GM21576 (cell line): ENCODE measurements around the gene GARS1.
"Not testable (repeated sequence)": the region's sequence is repeated elsewhere in the genome, so short reads cannot be mapped to it uniquely, and the experiment has no call there.

Source experiments
- ATAC-seq: cut with Tn5 transposase; IDR thresholded peaks from one replicate; pipeline ENCODE4 v1.9.1; 2021; ENCODE audit warnings: mild to moderate bottlenecking, moderate library complexity; ENCODE audit not compliant: unreplicated experiment

Gene GARS1

DNA sequence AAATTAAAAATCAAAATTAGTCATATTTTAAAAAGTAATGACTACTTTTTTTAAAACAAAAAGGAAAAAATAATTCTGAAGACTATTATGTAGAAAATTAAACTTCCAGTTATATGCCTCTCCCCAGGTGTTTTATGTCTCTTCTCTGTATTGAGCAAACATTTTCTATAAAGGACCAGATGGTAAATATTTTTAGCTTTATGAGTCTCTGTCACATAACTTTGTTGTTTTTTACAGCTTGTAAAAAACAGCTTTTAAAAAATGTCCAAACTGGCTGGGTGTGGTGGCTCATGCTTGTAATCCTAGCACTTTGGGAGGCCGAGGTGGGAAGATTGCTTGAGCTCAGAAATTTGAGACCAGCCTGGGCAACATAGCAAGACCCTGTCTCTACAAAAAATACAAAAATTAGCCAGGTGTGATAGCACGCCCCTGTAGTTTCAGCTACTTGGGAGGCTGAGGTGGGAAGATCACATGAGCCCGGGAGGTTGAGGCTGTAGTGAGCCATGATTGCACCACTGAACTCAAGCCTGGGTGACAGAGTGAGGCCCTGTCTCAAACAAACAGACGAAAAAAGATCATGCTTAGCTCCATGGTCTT is 23.5 kb downstream of the GARS1 start:
- no peak for ATAC-seq

- ATAC-seq = no peak
These were observed 24.3 kb downstream of the GARS1 start for GRCh38 chr7:30618961-30619360.

- no peak for ATAC-seq
These were observed 30.6 kb downstream of the GARS1 start for GRCh38 chr7:30625283-30625682.

GRCh38 chr7:30627026-30627425 is 32.3 kb downstream of the GARS1 start:
- no peak for ATAC-seq

- ATAC-seq = peak; percentile 42
These were observed 36.3 kb downstream of the GARS1 start for GRCh38 chr7:30630986-30631385.

DNA sequence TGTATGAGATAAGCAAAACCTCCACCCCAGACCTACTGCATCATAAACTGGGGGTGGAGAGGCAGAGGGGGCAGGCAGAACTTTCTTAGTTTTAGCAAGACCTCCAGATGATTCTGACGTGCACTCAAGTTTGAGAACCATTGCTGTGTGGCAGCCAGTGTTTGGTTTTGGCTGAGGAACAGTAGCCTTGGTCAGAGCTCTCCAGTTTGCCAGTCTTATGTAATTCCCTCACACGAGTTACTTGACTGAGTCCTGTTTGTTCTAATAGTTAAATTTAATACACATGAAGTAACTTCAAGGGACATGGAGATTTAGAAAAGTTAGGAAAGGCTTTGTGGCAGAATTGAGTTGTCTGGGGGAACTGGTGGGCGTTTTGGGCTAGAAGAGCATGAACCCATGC is 38.5 kb downstream of the GARS1 start:
- no peak for ATAC-seq

DNA sequence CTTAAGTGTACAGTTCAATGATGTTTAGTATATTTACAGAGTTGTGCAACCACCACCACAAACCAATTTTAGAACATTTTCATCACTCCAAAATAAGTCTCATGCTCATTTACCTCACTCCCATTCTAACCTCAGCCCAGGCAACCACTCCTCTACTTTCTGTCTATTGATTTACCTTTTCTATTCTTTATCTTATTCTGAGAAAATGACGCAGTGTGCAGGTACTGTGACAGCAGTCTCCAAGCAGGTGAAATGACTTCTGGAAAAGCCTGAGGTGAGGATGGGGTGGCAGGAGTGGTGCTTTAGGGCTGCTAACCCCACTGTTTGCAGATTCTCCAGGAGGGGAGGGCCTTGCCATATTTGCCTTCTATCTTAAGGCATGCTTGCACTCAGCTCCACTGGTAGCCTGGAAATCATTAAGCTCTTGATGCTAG is 39.5 kb downstream of the GARS1 start:
- no peak for ATAC-seq

- no peak for ATAC-seq
These were observed 40.0 kb downstream of the GARS1 start for GRCh38 chr7:30634634-30635201.

GRCh38 chr7:30635798-30636197 is 41.1 kb downstream of the GARS1 start:
- no peak for ATAC-seq

DNA sequence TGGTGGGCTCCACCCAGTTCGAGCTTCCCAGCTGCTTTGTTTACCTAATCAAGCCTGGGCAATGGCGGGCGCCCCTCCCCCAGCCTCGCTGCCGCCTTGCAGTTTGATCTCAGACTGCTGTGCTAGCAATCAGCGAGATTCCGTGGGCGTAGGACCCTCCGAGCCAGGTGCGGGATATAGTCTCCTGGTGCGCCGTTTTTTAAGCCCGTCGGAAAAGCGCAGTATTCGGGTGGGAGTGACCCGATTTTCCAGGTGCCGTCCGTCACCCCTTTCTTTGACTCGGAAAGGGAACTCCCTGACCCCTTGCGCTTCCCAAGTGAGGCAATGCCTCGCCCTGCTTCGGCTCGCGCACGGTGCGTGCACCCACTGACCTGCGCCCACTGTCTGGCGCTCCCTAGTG is 47.6 kb downstream of the GARS1 start:
- ATAC-seq = not testable (repeated sequence)

GRCh38 chr7:30642789-30643188 is 48.1 kb downstream of the GARS1 start:
- ATAC-seq = no peak

DNA sequence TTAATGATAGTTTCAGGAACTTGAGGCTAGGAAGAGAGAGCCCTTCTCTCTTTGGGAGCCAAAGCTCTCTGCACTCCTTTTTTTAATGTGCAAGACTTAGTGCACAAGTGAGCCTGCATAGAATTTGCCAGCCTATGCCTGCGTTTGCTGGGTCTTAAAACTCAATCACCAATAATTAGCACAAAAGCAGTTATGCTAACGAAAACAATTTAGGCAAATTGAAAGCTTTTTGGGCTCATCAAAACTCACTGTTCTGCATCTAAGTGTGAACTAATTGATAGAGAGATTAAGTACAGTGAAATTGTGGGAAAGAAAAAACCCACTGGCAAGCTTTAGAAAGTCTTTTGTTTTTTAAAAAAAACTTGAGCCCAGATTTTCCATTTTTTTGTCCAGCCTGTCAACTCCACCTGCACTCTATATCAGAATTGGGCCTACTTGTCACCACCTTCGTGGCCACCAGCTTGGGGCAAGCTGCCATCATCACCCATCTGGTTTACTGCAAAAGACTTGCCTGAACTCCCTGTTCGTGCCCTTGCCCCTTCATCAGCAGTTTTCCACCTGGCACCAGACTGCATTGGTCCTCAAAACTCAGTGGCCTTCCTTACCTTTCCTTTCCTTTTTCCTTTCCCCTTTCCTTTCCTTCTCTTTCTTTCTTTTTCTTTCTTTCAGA is 49.7 kb downstream of the GARS1 start:
- no peak for ATAC-seq

- ATAC-seq = no peak
These were observed 51.0 kb downstream of the GARS1 start for GRCh38 chr7:30645661-30646060.

- no peak for ATAC-seq
These were observed 51.5 kb downstream of the GARS1 start for GRCh38 chr7:30646154-30646553.

- ATAC-seq = no peak
These were observed 53.1 kb downstream of the GARS1 start for GRCh38 chr7:30647589-30648364.

GRCh38 chr7:30648744-30649540 is 54.3 kb downstream of the GARS1 start:
- ATAC-seq = no peak

GRCh38 chr7:30649717-30650420 is 55.2 kb downstream of the GARS1 start:
- no peak for ATAC-seq

DNA sequence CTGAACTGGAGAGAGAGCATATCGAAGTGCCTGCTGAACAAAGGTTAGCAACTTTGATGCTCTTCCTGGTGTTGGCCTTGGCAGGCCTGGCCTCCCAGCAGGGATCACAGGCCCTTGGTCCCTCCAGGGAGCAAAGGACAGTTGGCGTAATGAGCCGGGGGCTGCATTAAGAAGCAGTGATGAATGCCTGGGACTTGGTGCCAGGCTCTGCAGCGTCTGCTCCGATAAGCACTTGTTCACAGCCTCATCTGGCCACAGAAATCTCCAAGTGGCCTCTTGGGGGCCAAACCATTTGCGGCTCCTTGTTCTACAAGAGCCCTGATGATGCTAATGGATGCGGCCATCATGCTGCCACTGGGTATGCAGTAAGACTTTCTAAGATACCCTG is 55.7 kb downstream of the GARS1 start:
- no peak for ATAC-seq

- no peak for ATAC-seq
These were observed 57.5 kb downstream of the GARS1 start for GRCh38 chr7:30652132-30652531.
